Cardiac muscle cell (in vitro differentiated cells and primary cell): ENCODE measurements around the gene CMSS1. TPM values are rescaled to one million over a fixed set of nuclear protein-coding genes. Genes with fewer than 3 reads are reported as not detected.
A peak's percentile ranks its signal among the peaks of the same experiment; 100 is the strongest.

ENCODE experiments used
- DNase-seq, 2 donors: peaks; one replicate each; pipeline versions ENCODE4 v3.0.0 to v3.0.0-alpha.2; 2010 to 2017; ENCODE audit warnings: low read depth in 1 of 2, low spot score in 1 of 2
- H3K27ac ChIP-seq: fragments of 200-600 bp; sonication (generic); 2 replicates; pipeline ENCODE4 v1.5.1; 2016
- H3K27me3 ChIP-seq: fragments of 200-600 bp; sonication (generic); 2 replicates; pipeline ENCODE4 v1.6.0; 2016; ENCODE audit warnings: control low read depth
- H3K36me3 ChIP-seq: fragments of 200-600 bp; sonication (generic); 2 replicates; pipeline ENCODE4 v1.5.1; 2016; ENCODE audit warnings: control low read depth
- H3K4me1 ChIP-seq: fragments of 200-600 bp; sonication (generic); 2 replicates; pipeline ENCODE4 v1.8.1; 2017; ENCODE audit warnings: low read depth, mild to moderate bottlenecking, mixed run types
- H3K4me3 ChIP-seq: fragments of 200-600 bp; sonication (generic); 2 replicates; pipeline ENCODE4 v1.5.1; 2016; ENCODE audit warnings: mild to moderate bottlenecking
- H3K9me3 ChIP-seq: fragments of 200-600 bp; sonication (generic); 2 replicates; pipeline ENCODE4 v1.5.1; 2017; ENCODE audit warnings: low read depth, mild to moderate bottlenecking, control low read depth
- CTCF ChIP-seq: IDR thresholded peaks from 2 replicates; pipeline ENCODE4 v1.5.1; 2012; ENCODE audit warnings: low read depth, mild to moderate bottlenecking, low read length
- polyA plus RNA-seq: library from polyadenylated mRNA; unstranded; fragments of >200 nt; fragmentation: Nextera tagmentation; extraction: Ambion mirVana; gene quantifications from 2 replicates; pipeline ENCODE4 v1.2.1, GENCODE V29; 2016
- total RNA-seq: library from RNA; depleted of rRNA; stranded (reverse); fragments of >200 nt; gene quantifications from 2 replicates; pipeline ENCODE4 v1.2.3, GENCODE V29; 2016

The CMSS1 gene
- total and polyA plus RNA-seq, 2 experiments from 2014 or later = 13.1 to 32.9 TPM

GRCh38 chr3:100001526-100002270 is 184.0 kb downstream of the CMSS1 start:
- no peak for DNase-seq
- no peak overlapping the region for H3K27ac ChIP-seq
- TF ChIP-seq CTCF = no peak
- no peaks in the 10 kb centered on the region for H3K27me3 ChIP-seq
- H3K4me3 ChIP-seq = no peak overlapping the region
- no peaks in the 10 kb centered on the region for H3K4me1 ChIP-seq
- no peaks in the 10 kb centered on the region for H3K36me3 ChIP-seq
- no peaks in the 10 kb centered on the region for H3K9me3 ChIP-seq

GRCh38 chr3:100002599-100003350 is 185.1 kb downstream of the CMSS1 start:
- Histone ChIP-seq H3K9me3 (no peaks in the 10 kb centered on the region), H3K4me1 (peaks cover 1% of the 10 kb centered on the region), H3K36me3 (no peaks in the 10 kb centered on the region), H3K27me3 (no peaks in the 10 kb centered on the region), H3K27ac (no peak overlapping the region), H3K4me3 (no peak overlapping the region)
- DNase-seq = peak in 1 of 2 donors; percentile 67
- TF ChIP-seq CTCF = no peak

GRCh38 chr3:100003609-100004503 is 186.2 kb downstream of the CMSS1 start:
- Histone ChIP-seq H3K4me1 (peaks cover 4% of the 10 kb centered on the region), H3K27me3 (no peaks in the 10 kb centered on the region), H3K36me3 (no peaks in the 10 kb centered on the region), H3K9me3 (no peaks in the 10 kb centered on the region), H3K4me3 (no peak overlapping the region), H3K27ac (no peak overlapping the region)
- DNase-seq = no peak
- no peak for TF ChIP-seq CTCF

- no peak overlapping the region for H3K4me3 ChIP-seq
- peak in 1 of 2 donors; percentile 17 for DNase-seq
- no peak overlapping the region for H3K27ac ChIP-seq
- peaks cover 4% of the 10 kb centered on the region for H3K4me1 ChIP-seq
- no peaks in the 10 kb centered on the region for H3K27me3 ChIP-seq
- no peak for TF ChIP-seq CTCF
- no peaks in the 10 kb centered on the region for H3K36me3 ChIP-seq
- no peaks in the 10 kb centered on the region for H3K9me3 ChIP-seq
Measured at GRCh38 chr3:100004931-100005330, 187.3 kb downstream of the CMSS1 start.

- Histone ChIP-seq H3K9me3 (no peaks in the 10 kb centered on the region), H3K27ac (no peak overlapping the region), H3K4me1 (peaks cover 4% of the 10 kb centered on the region), H3K36me3 (no peaks in the 10 kb centered on the region), H3K27me3 (no peaks in the 10 kb centered on the region), H3K4me3 (no peak overlapping the region)
- peak in 1 of 2 donors; percentile 39 for DNase-seq
- no peak for TF ChIP-seq CTCF
Measured at GRCh38 chr3:100005665-100006393, 188.2 kb downstream of the CMSS1 start.
